GM19452 (cell line): ENCODE results near the gene DUSP11.
"Not testable (repeated sequence)": the region's sequence is repeated elsewhere in the genome, so short reads cannot be mapped to it uniquely, and the experiment has no call there.

ENCODE experiments used
- ATAC-seq: cut with Tn5 transposase; IDR thresholded peaks from one replicate; pipeline ENCODE4 v1.9.1; 2021; ENCODE audit not compliant: unreplicated experiment

DUSP11 gene

DNA sequence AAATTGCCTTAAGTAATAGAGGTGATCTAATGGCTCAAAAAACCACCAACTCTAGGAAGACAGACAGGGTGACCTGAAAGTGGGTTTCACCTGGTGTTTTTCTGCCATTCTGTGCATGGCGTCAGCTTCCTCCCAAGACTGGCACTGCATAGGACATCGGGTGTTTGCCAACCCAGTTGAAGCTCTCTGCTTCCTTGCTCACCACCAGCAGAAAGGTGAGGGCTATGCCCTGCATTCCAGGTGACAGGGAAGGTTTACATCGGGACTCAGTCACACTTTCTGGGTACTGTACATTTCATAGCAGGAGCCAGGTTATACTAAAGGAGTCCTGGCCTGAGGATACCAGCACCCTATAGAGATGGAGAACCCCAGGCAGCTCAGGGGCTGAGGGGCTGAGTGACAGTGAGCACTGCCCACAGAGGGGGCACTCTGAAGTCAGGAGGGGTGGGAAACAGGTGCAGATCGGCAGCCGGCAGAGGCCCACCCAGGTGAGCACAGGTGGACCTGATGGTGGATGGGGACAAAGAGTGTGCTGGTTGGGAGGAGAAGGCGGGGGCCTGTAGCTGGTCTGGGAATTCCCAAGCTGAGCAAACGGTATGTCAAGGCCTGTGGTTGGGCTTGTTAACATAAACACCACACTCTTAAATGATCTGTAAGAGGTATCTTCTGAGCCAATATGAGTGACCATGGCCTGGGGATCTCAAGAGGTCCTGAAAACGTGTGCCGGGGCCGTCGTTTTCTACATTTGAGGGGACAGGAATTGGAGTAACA lies 60.9 kb downstream of the DUSP11 start:
- no peak for ATAC-seq

DNA sequence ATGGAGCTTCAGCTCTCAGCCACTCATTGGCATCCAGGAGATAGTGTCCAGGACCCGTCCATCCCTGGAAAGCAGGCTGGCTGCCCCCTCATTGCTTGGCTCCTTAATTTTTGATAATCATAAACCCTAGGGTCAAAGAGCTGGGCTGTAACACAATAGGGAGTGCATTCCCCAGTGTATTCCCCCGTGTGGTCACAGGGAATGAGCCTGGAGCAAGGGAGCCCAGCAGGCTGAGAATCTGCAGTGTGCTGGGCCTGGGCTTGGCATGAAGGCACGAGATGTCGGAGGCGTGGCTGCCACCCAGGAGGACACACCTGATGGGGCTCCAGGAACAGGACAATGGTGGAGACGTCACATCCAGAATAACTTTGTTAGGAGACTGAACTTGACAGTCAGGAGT lies 61.5 kb downstream of the DUSP11 start:
- ATAC-seq: no peak

DNA sequence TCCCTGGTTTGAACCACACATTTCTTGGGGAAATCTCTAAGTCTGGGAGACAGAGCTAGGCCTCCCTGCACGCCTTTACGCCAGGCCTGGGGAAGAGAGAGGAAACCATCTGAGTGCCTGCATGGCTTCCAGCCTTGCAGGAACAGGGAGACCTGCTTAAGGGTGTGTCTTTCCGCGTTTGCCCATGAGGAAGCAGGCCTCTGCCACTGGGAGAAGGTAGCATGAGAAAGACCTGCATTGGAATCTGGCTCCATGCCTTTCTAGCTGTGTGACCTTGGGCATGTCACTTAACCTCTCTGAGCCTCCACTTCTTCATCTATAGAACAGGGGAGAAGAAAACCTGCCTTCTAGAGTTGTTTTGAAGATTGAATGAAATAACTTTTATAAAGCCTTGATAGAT lies 62.2 kb downstream of the DUSP11 start:
- ATAC-seq: not testable (repeated sequence)

DNA sequence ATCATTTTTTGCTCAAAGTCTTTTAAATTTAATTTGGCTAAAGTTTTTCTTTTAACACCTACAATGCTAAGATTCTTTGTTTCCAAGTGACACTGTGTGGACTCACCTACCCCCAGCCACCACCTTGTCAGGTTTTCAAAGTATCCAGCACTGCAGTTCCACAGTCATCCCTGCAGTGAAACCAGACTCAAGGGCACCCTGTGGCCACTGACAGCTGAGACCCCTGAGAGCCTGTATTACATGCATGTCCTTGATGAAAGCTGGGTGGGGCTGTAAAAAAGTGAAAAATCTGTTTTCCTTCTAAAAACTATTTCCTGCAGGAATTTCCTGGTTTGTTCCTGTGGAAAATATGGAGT lies 62.7 kb downstream of the DUSP11 start:
- ATAC-seq: no peak

GRCh38 chr2:73716543-73717250 lies 63.2 kb downstream of the DUSP11 start:
- ATAC-seq: no peak

- no peak for ATAC-seq
Measured at GRCh38 chr2:73714091-73714490, 65.8 kb downstream of the DUSP11 start.
